HEK293 (cell line): ENCODE data around the gene GLB1L2.
A peak's percentile ranks its signal among the peaks of the same experiment; 100 is the strongest.

Experiments
- BCL11B ChIP-seq: fragments of 450-650 bp; formaldehyde crosslinking; IDR thresholded peaks from 2 replicates; pipeline ENCODE4 v1.5.1; 2016; ENCODE audit warnings: low read depth, missing biosample characterization, missing genetic modification characterization
- GLI4 ChIP-seq: fragments of 450-650 bp; formaldehyde crosslinking; IDR thresholded peaks from 2 replicates; pipeline ENCODE4 v1.5.1; 2016; ENCODE audit warnings: missing biosample characterization, missing genetic modification characterization
- KLF10 ChIP-seq: fragments of 450-650 bp; IDR thresholded peaks from 2 replicates; pipeline ENCODE4 v1.5.1; 2018; ENCODE audit warnings: missing biosample characterization, mild to moderate bottlenecking, missing genetic modification characterization
- PRDM2 ChIP-seq: fragments of 450-650 bp; formaldehyde crosslinking; IDR thresholded peaks from 2 replicates; pipeline ENCODE4 v1.5.1; 2016; ENCODE audit warnings: missing biosample characterization, missing genetic modification characterization, borderline replicate concordance
- PRDM6 ChIP-seq: fragments of 450-650 bp; formaldehyde crosslinking; IDR thresholded peaks from 2 replicates; pipeline ENCODE4 v1.5.1; 2017; ENCODE audit warnings: missing biosample characterization, missing genetic modification characterization
- SCRT1 ChIP-seq: fragments of 450-650 bp; formaldehyde crosslinking; IDR thresholded peaks from 2 replicates; pipeline ENCODE4 v1.5.1; 2016; ENCODE audit warnings: missing biosample characterization, missing genetic modification characterization, borderline replicate concordance
- SCRT2 ChIP-seq: fragments of 450-650 bp; formaldehyde crosslinking; IDR thresholded peaks from 2 replicates; pipeline ENCODE4 v1.5.1; 2016; ENCODE audit warnings: missing biosample characterization, missing genetic modification characterization
- SETDB1 ChIP-seq: IDR thresholded peaks from one replicate; pipeline ENCODE4 v1.6.1; 2017; ENCODE audit warnings: mild to moderate bottlenecking, low read length, moderate library complexity, mixed read lengths; ENCODE audit not compliant: insufficient read length
- ZBTB17 ChIP-seq: fragments of 450-650 bp; formaldehyde crosslinking; IDR thresholded peaks from 2 replicates; pipeline ENCODE4 v1.5.1; 2016; ENCODE audit warnings: missing biosample characterization, missing genetic modification characterization
- ZBTB7A ChIP-seq: fragments of 450-650 bp; formaldehyde crosslinking; IDR thresholded peaks from 2 replicates; pipeline ENCODE4 v1.5.1; 2016; ENCODE audit warnings: low read depth, missing biosample characterization, missing genetic modification characterization
- ZFP37 ChIP-seq: fragments of 450-650 bp; formaldehyde crosslinking; IDR thresholded peaks from 2 replicates; pipeline ENCODE4 v1.5.1; 2016; ENCODE audit warnings: missing biosample characterization, missing genetic modification characterization
- ZNF112 ChIP-seq: fragments of 450-650 bp; formaldehyde crosslinking; IDR thresholded peaks from 2 replicates; pipeline ENCODE4 v1.5.0; 2017; ENCODE audit warnings: missing biosample characterization, missing genetic modification characterization
- ZNF146 ChIP-seq: fragments of 450-650 bp; formaldehyde crosslinking; IDR thresholded peaks from 2 replicates; pipeline ENCODE4 v1.5.1; 2016; ENCODE audit warnings: missing biosample characterization, missing genetic modification characterization
- ZNF16 ChIP-seq: fragments of 450-650 bp; formaldehyde crosslinking; IDR thresholded peaks from 2 replicates; pipeline ENCODE4 v1.5.1; 2016; ENCODE audit warnings: low read depth, missing biosample characterization, missing genetic modification characterization
- ZNF184 ChIP-seq: fragments of 450-650 bp; IDR thresholded peaks from 2 replicates; pipeline ENCODE4 v1.5.1; 2018; ENCODE audit warnings: missing biosample characterization, mild to moderate bottlenecking, missing genetic modification characterization
- ZNF366 ChIP-seq: fragments of 450-650 bp; formaldehyde crosslinking; conservative IDR thresholded peaks from 2 replicates; pipeline ENCODE4 v1.5.1; 2016; ENCODE audit warnings: missing biosample characterization, missing genetic modification characterization
- ZNF423 ChIP-seq: fragments of 450-650 bp; formaldehyde crosslinking; IDR thresholded peaks from 2 replicates; pipeline ENCODE4 v1.5.1; 2016; ENCODE audit warnings: missing biosample characterization, missing genetic modification characterization
- ZNF449 ChIP-seq: fragments of 450-650 bp; formaldehyde crosslinking; IDR thresholded peaks from 2 replicates; pipeline ENCODE4 v1.5.1; 2017; ENCODE audit warnings: missing biosample characterization, mild to moderate bottlenecking, missing genetic modification characterization, moderate library complexity
- ZNF48 ChIP-seq: fragments of 450-650 bp; formaldehyde crosslinking; IDR thresholded peaks from 2 replicates; pipeline ENCODE4 v1.5.1; 2016; ENCODE audit warnings: missing biosample characterization, missing genetic modification characterization
- ZNF501 ChIP-seq: fragments of 450-650 bp; formaldehyde crosslinking; IDR thresholded peaks from 2 replicates; pipeline ENCODE4 v1.5.1; 2016; ENCODE audit warnings: missing biosample characterization, missing genetic modification characterization
- ZNF510 ChIP-seq: fragments of 450-650 bp; formaldehyde crosslinking; IDR thresholded peaks from 2 replicates; pipeline ENCODE4 v1.5.1; 2018; ENCODE audit warnings: mild to moderate bottlenecking, missing genetic modification characterization, missing biosample characterization; ENCODE audit not compliant: insufficient replicate concordance
- ZNF521 ChIP-seq: fragments of 450-650 bp; formaldehyde crosslinking; IDR thresholded peaks from 2 replicates; pipeline ENCODE4 v1.5.1; 2017; ENCODE audit warnings: missing biosample characterization, mild to moderate bottlenecking, missing genetic modification characterization
- ZNF548 ChIP-seq: fragments of 450-650 bp; formaldehyde crosslinking; IDR thresholded peaks from 2 replicates; pipeline ENCODE4 v1.5.1; 2016; ENCODE audit warnings: missing biosample characterization, missing genetic modification characterization
- ZNF560 ChIP-seq: fragments of 450-650 bp; formaldehyde crosslinking; IDR thresholded peaks from 2 replicates; pipeline ENCODE4 v1.5.1; 2017; ENCODE audit warnings: missing biosample characterization, missing genetic modification characterization, borderline replicate concordance
- ZNF600 ChIP-seq: fragments of 450-650 bp; formaldehyde crosslinking; IDR thresholded peaks from 2 replicates; pipeline ENCODE4 v1.5.1; 2016; ENCODE audit warnings: missing biosample characterization, missing genetic modification characterization
- ZNF654 ChIP-seq: fragments of 450-650 bp; formaldehyde crosslinking; IDR thresholded peaks from 2 replicates; pipeline ENCODE4 v1.5.1; 2016; ENCODE audit warnings: low read depth, missing biosample characterization, missing genetic modification characterization
- ZNF701 ChIP-seq: fragments of 450-650 bp; formaldehyde crosslinking; IDR thresholded peaks from 2 replicates; pipeline ENCODE4 v1.5.1; 2016; ENCODE audit warnings: missing biosample characterization, missing genetic modification characterization
- ZNF777 ChIP-seq: fragments of 450-650 bp; formaldehyde crosslinking; IDR thresholded peaks from 2 replicates; pipeline ENCODE4 v1.5.1; 2017; ENCODE audit warnings: missing biosample characterization, missing genetic modification characterization, borderline replicate concordance
- ZNF843 ChIP-seq: fragments of 450-650 bp; formaldehyde crosslinking; IDR thresholded peaks from 2 replicates; pipeline ENCODE4 v1.5.1; 2016; ENCODE audit warnings: missing biosample characterization, missing genetic modification characterization
- ZSCAN5A ChIP-seq: fragments of 450-650 bp; formaldehyde crosslinking; IDR thresholded peaks from 2 replicates; pipeline ENCODE4 v1.5.1; 2016; ENCODE audit warnings: missing biosample characterization, missing genetic modification characterization

GLB1L2 gene

GRCh38 chr11:134360050-134360835, 28.5 kb downstream of the GLB1L2 start (continued):
- TF ChIP-seq ZFP37 (no peak), ZNF521 (tag by site-specific recombination) (no peak), ZNF701 (tag by site-specific recombination) (no peak), ZNF600 (tag by site-specific recombination) (peak; percentile 57; the same call in 1 of the 2 replicates), ZSCAN5A (tag by site-specific recombination) (no peak), ZBTB17 (peak; percentile 81), PRDM2 (tag by site-specific recombination) (no peak), GLI4 (no peak), ZNF510 (tag by site-specific recombination) (no peak), ZNF560 (no peak), BCL11B (no peak), SCRT1 (no peak), ZNF112 (no peak), ZNF423 (tag by site-specific recombination) (no peak), ZNF777 (no peak), ZNF501 (tag by site-specific recombination) (peak; percentile 56; the same call in 1 of the 2 replicates), SETDB1 (no peak), ZNF146 (tag by site-specific recombination) (no peak), ZNF548 (tag by site-specific recombination) (no peak), ZNF366 (tag by site-specific recombination) (no peak), ZNF48 (tag by site-specific recombination) (no peak), ZNF184 (tag by site-specific recombination) (no peak), ZNF843 (tag by site-specific recombination) (no peak), ZBTB7A (no peak), PRDM6 (tag by site-specific recombination) (no peak), SCRT2 (tag by site-specific recombination) (no peak), KLF10 (no peak), ZNF449 (tag by site-specific recombination) (peak; percentile 79; the same call in 1 of the 2 replicates), ZNF16 (tag by site-specific recombination) (no peak), ZNF654 (peak; percentile 85)
